ENCODE results near the gene BEND5. TPM values are rescaled to one million over a fixed set of nuclear protein-coding genes. Genes with fewer than 3 reads are reported as not detected.

Gene BEND5
- total and polyA plus RNA-seq, 2 of the 13 experiments (the other 11 are each of a cell fraction or from before 2014, with no cell fraction given): 0.11 TPM; not detected in 1

- peaks cover 29% of the 10 kb centered on the region for H3K4me1 ChIP-seq (ENCODE audit: insufficient read depth, low read length)
- H3K27ac ChIP-seq (ENCODE audit: extremely low read length, insufficient read depth, low read length): no peak overlapping the region
- ATAC-seq (no peak), FAIRE-seq (no peak), DNase-seq (ENCODE audit: low spot score) (no peak)
- no peaks in the 10 kb centered on the region for H4K20me1 ChIP-seq (ENCODE audit: insufficient read depth, low read length)
- no peak overlapping the region for H3K9ac ChIP-seq (ENCODE audit: insufficient read depth, low read depth, low read length)
- H3K4me3 ChIP-seq (replicated peaks in 1 of 3; ENCODE audit: insufficient read depth in 1 of 3, low read depth in 2 of 3, low read length in 3 of 3): no peak overlapping the region
- H3K79me2 ChIP-seq (ENCODE audit: insufficient read depth, low read length): no peaks in the 10 kb centered on the region
- no peak overlapping the region for H2AFZ ChIP-seq (ENCODE audit: low read length)
- ChIA-PET CTCF (ENCODE audit: low intra/inter-chr PET ratio, low total read pairs) (no interaction called here), POLR2A (no interaction called here)
- WGBS (ENCODE audit: low lambda C conversion rate): 88% methylated on average over 2 of the region's 2 CpGs
- no peaks in the 10 kb centered on the region for H3K27me3 ChIP-seq (ENCODE audit: control insufficient read depth in 1 of 2, insufficient read depth in 2 of 2, low read length in 2 of 2)
- intact Hi-C loops (cut with micrococcal nuclease; ENCODE audit: unreplicated experiment): no loop called here
- H3K36me3 ChIP-seq (replicated peaks in 1 of 2; ENCODE audit: control insufficient read depth in 1 of 2, insufficient read depth in 2 of 2, low read length in 2 of 2): no peaks in the 10 kb centered on the region
- no peak overlapping the region for H3K4me2 ChIP-seq (ENCODE audit: low read depth, low read length)
- H3K9me3 ChIP-seq (ENCODE audit: low read length): no peaks in the 10 kb centered on the region
- in situ Hi-C loops (cut with HindIII; ENCODE audit: extremely low pct_ligation_motif_present, low pct_unique_long_range_greater_than_20kb): no loop called here
- no peak for TF ChIP-seq ZNF720 (CRISPR knock-in tag; IDR thresholded peaks at IDR 0.05)
- no peak for TF ChIP-seq SPEN (CRISPR knock-in tag; IDR thresholded peaks at IDR 0.05; ENCODE audit: low read depth)
- no peak for TF ChIP-seq HNRNPL (IDR thresholded peaks at IDR 0.05; ENCODE audit: low read depth, low read length)
- TF ChIP-seq FOSL2 (CRISPR knock-in tag; IDR thresholded peaks at IDR 0.05): no peak
- TF ChIP-seq ZNF282 (IDR thresholded peaks at IDR 0.05; ENCODE audit: partially characterized antibody): no peak
- no peak for TF ChIP-seq RBFOX2 (IDR thresholded peaks at IDR 0.05; ENCODE audit: low read depth, low read length)
- TF ChIP-seq ZSCAN12 (CRISPR knock-in tag; IDR thresholded peaks at IDR 0.05): no peak
- TF ChIP-seq NAIF1 (CRISPR knock-in tag; IDR thresholded peaks at IDR 0.05; ENCODE audit: borderline replicate concordance): no peak
- no peak for TF ChIP-seq SATB2 (CRISPR knock-in tag; IDR thresholded peaks at IDR 0.05)
- no TSS peak for BruUV-seq (replicated peaks)
Measured at GRCh38 chr1:48757363-48757762, 19.3 kb downstream of the BEND5 start.

GRCh38 chr1:48756683-48757316 lies 19.9 kb downstream of the BEND5 start:
- ChIA-PET POLR2A (no interaction called here), CTCF (ENCODE audit: low intra/inter-chr PET ratio, low total read pairs) (no interaction called here)
- Histone ChIP-seq H3K9ac (ENCODE audit: insufficient read depth, low read depth, low read length) (no peak overlapping the region), H3K27me3 (ENCODE audit: control insufficient read depth in 1 of 2, insufficient read depth in 2 of 2, low read length in 2 of 2) (no peaks in the 10 kb centered on the region), H3K4me2 (ENCODE audit: low read depth, low read length) (no peak overlapping the region), H3K27ac (ENCODE audit: extremely low read length, insufficient read depth, low read length) (no peak overlapping the region), H4K20me1 (ENCODE audit: insufficient read depth, low read length) (no peaks in the 10 kb centered on the region), H3K36me3 (replicated peaks in 1 of 2; ENCODE audit: control insufficient read depth in 1 of 2, insufficient read depth in 2 of 2, low read length in 2 of 2) (no peaks in the 10 kb centered on the region), H2AFZ (ENCODE audit: low read length) (no peak overlapping the region), H3K9me3 (ENCODE audit: low read length) (no peaks in the 10 kb centered on the region), H3K4me3 (replicated peaks in 1 of 3; ENCODE audit: insufficient read depth in 1 of 3, low read depth in 2 of 3, low read length in 3 of 3) (no peak overlapping the region), H3K4me1 (ENCODE audit: insufficient read depth, low read length) (peaks cover 29% of the 10 kb centered on the region), H3K79me2 (ENCODE audit: insufficient read depth, low read length) (no peaks in the 10 kb centered on the region)
- intact Hi-C loops (cut with micrococcal nuclease; ENCODE audit: unreplicated experiment): no loop called here
- BruUV-seq (replicated peaks): no TSS peak
- in situ Hi-C loops (cut with HindIII; ENCODE audit: extremely low pct_ligation_motif_present, low pct_unique_long_range_greater_than_20kb): no loop called here
- DNase-seq (ENCODE audit: low spot score) (no peak), ATAC-seq (no peak), FAIRE-seq (no peak)
- WGBS (ENCODE audit: low lambda C conversion rate): 95% methylated on average over 1 of the region's 1 CpG
- TF ChIP-seq ZNF558 (CRISPR knock-in tag; IDR thresholded peaks at IDR 0.05; ENCODE audit: borderline replicate concordance) (no peak), NFKB2 (CRISPR knock-in tag; IDR thresholded peaks at IDR 0.05; ENCODE audit: borderline replicate concordance) (no peak), ZNF441 (CRISPR knock-in tag; IDR thresholded peaks at IDR 0.05; ENCODE audit: borderline replicate concordance) (no peak), MED8 (CRISPR knock-in tag; IDR thresholded peaks at IDR 0.05; ENCODE audit: insufficient replicate concordance) (no peak), PLSCR1 (CRISPR knock-in tag; IDR thresholded peaks at IDR 0.05; ENCODE audit: borderline replicate concordance) (no peak), MNT (IDR thresholded peaks at IDR 0.05) (no peak), ZSCAN30 (CRISPR knock-in tag; IDR thresholded peaks at IDR 0.05) (no peak), HES4 (CRISPR knock-in tag; IDR thresholded peaks at IDR 0.05; ENCODE audit: borderline replicate concordance) (no peak), ZNF768 (CRISPR knock-in tag; IDR thresholded peaks at IDR 0.05) (no peak), JARID2 (CRISPR knock-in tag; IDR thresholded peaks at IDR 0.05; ENCODE audit: insufficient replicate concordance) (no peak), NAIF1 (CRISPR knock-in tag; IDR thresholded peaks at IDR 0.05; ENCODE audit: borderline replicate concordance) (no peak)

Measured in HepG2 (cell line).